BJ (cell line): ENCODE data around the gene TBC1D8. TPM values are rescaled to one million over a fixed set of nuclear protein-coding genes. Genes with fewer than 3 reads are reported as not detected.

Experiments used
- CTCF ChIA-PET: fragments of 350-600 bp; formaldehyde crosslinking; extraction: SDS; loops from one replicate; lab custom pipeline; 2021; ENCODE audit warnings: antibody characterized with exemption, inconsistent platforms; lab: Yijun Ruan, JAX
- POLR2A ChIA-PET: fragments of 300-600 bp; sonication (Branson Sonifier 250); formaldehyde crosslinking; extraction: SDS; loops from one replicate; lab custom pipeline; 2021; ENCODE audit warnings: antibody characterized with exemption; lab: Charles Lee
- DNase-seq: peaks from one replicate; pipeline ENCODE4 v3.0.0-alpha.2; 2011; ENCODE audit warnings: low read depth
- H3K27me3 ChIP-seq: 2 replicates; pipeline ENCODE4 v1.6.0; 2011; ENCODE audit warnings: low read length; ENCODE audit not compliant: control insufficient read depth, insufficient read depth
- H3K36me3 ChIP-seq: 2 replicates; pipeline ENCODE4 v1.5.1; 2011; ENCODE audit warnings: low read length; ENCODE audit not compliant: control insufficient read depth, insufficient read depth
- H3K4me3 ChIP-seq: 2 replicates; pipeline ENCODE4 v1.5.1; 2011; ENCODE audit warnings: low read depth, mild to moderate bottlenecking, control low read depth, low read length
- CTCF ChIP-seq: IDR thresholded peaks from 2 replicates; pipeline ENCODE4 v1.5.1; 2011; ENCODE audit warnings: low read depth, mild to moderate bottlenecking, control low read depth, inconsistent platforms, low read length, moderate library complexity; ENCODE audit not compliant: insufficient read depth
- polyA plus RNA-seq: library from polyadenylated mRNA; depleted of rRNA; stranded (reverse); fragments of >200 nt; gene quantifications from 2 replicates; pipeline ENCODE4 v1.2.3, GENCODE V29; 2011

The TBC1D8 gene
- polyA plus RNA-seq, 1 experiment, result 8.8 TPM

DNA sequence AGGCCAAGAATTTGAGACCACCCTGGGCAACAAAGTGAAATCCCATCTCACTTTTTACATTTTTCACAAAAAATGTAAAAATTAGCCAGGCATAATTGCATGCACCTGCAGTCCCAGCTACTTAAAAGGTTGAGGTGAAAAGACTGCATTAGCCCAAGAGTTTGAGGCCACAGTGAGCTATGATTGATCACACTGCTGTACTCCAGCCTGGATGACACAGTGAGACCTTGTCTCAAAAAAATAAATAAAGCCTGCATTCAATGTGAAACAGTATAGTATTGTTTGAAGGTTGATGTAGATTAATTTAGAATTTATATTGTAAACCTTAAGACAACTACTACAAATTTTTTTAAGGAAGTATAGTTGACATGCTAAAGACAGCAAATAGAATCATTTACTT lies 53.5 kb downstream of the TBC1D8 start:
- Histone ChIP-seq H3K36me3 (no peaks in the 10 kb centered on the region), H3K4me3 (no peak overlapping the region), H3K27me3 (no peaks in the 10 kb centered on the region)
- CTCF ChIA-PET, result no interaction called here
- DNase-seq, result no peak
- POLR2A ChIA-PET, result no interaction called here
- no peak for TF ChIP-seq CTCF

GRCh38 chr2:101096619-101097142 lies 54.5 kb downstream of the TBC1D8 start:
- Histone ChIP-seq H3K4me3 (no peak overlapping the region), H3K27me3 (no peaks in the 10 kb centered on the region), H3K36me3 (no peaks in the 10 kb centered on the region)
- no peak for DNase-seq
- ChIA-PET POLR2A (no interaction called here), CTCF (no interaction called here)
- no peak for TF ChIP-seq CTCF

GRCh38 chr2:101094351-101094750 lies 56.8 kb downstream of the TBC1D8 start:
- H3K4me3 ChIP-seq, result no peak overlapping the region
- ChIA-PET POLR2A (no interaction called here), CTCF (interaction anchor here (0.8 to 1.6 kb wide), 2 partner anchors 19 to 94 kb away, joined by 3 to 6 read pairs; no protein-coding TSS in a partner anchor)
- TF ChIP-seq CTCF, result no peak
- no peaks in the 10 kb centered on the region for H3K27me3 ChIP-seq
- no peak for DNase-seq
- no peaks in the 10 kb centered on the region for H3K36me3 ChIP-seq

- H3K36me3 ChIP-seq, result no peaks in the 10 kb centered on the region
- CTCF ChIA-PET, result no interaction called here
- no peaks in the 10 kb centered on the region for H3K27me3 ChIP-seq
- POLR2A ChIA-PET, result no interaction called here
- no peak for DNase-seq
- no peak overlapping the region for H3K4me3 ChIP-seq
- TF ChIP-seq CTCF, result no peak
These were observed 61.0 kb downstream of the TBC1D8 start for GRCh38 chr2:101089942-101090799.

DNA sequence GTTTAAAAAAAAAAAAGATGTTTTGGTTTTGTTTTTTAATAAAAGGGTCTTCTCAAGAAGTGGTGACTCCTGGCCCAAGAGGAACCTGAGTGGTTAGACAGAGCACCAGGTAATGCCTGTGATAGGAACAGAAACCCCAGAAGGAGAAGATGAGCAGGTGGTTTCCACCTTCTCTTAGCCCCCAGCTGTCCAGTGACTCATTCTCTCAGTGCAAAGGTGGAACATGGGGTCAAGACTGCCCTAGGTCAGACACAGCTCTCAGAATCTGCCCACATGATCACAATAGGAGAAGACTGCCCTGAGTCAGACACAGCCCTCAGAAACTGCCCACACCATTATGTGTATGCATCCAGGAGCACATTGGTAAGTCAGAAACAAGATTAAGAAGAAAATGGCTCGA lies 61.8 kb downstream of the TBC1D8 start:
- no peak for DNase-seq
- Histone ChIP-seq H3K27me3 (no peaks in the 10 kb centered on the region), H3K4me3 (no peak overlapping the region), H3K36me3 (no peaks in the 10 kb centered on the region)
- ChIA-PET CTCF (no interaction called here), POLR2A (no interaction called here)
- no peak for TF ChIP-seq CTCF
